ENCODE data around the gene RXFP1.

RXFP1 gene

GRCh38 chr4:158521484-158522088 is at the start of gene RXFP1:
Gene RXFP1 (plus strand): TSS chr4:158521882. CDS start chr4:158521977, 95 bp downstream.
- DNase-seq: no peak

GRCh38 chr4:158481811-158482210 is 39.9 kb upstream of the RXFP1 start:
- DNase-seq: no peak

- no peak for DNase-seq
These were observed 37.4 kb upstream of the RXFP1 start for GRCh38 chr4:158484173-158484885.

DNA sequence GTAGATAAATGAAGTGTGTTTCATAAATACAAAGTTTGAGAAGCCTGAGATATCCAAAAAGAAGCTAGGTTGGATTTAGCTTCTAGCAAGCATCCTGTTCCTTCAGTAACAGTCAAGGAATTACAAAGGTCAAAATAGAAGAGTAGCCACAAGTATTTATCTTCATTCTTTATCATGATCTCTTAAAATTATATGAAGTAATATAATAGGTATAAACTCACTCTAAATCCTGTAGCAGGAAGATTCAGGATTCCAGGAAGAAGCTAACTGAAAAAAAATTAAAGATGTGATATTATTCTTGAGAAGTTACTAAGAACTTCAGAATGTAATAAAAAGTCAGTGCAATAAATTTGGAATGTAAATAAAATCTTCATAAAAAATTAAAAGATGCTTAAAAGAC is 31.1 kb upstream of the RXFP1 start:
- DNase-seq: no peak

GRCh38 chr4:158492391-158492790 is 29.3 kb upstream of the RXFP1 start:
- DNase-seq: no peak

DNA sequence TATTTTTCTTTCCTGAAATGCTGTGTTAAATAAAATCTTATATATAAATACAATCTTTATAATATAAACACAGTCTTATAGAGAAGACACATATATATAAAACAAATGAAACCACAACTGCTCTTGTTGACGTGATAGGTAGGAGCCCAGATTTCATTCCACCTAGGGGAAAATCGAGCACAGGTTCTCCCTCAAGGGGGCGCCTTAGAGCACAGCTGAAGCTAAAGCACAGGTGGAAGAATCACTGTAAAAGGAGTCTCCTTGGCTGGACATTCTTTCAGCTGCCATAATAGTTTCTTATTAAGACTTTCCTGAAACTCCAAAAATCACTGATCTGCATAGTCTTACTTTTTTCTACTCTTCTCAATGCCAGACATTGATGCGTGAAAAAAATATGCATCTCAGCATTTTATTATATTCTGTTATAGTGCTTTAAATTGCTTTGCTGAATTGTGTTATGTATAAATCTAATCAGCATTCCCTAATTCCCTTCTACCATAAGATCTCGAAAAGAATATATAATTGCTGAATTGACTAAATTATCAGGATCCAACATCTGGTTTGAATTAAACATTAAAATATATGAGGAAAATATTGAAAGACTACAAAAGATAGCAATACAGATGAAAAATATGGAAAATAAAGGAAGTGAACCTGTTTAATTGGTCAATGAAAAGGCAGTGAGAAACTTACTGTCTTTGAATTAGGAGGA is 25.5 kb upstream of the RXFP1 start:
- DNase-seq: peak; percentile 32 to 47

DNA sequence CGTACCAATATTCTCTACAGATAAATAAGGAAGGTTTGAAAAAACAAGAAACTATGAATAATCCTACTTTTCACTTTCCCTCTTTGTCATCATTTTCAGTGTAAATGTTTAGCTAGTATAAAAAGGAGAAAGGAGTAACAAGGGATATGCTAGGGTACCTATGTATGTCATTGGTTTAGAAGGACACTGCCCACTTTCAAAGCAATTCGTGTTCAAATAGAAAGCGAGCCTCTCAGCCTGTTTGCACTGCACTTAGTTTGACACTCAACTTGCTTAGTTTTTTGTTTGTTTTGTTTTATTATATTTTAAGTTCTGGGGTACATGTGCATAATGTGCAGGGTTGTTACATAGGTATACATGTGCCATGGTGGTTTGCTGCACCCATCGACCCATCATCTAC is 21.6 kb upstream of the RXFP1 start:
- no peak for DNase-seq

GRCh38 chr4:158513256-158513655 is 8.4 kb upstream of the RXFP1 start:
- no peak for DNase-seq

GRCh38 chr4:158519226-158519625 is 2.5 kb upstream of the RXFP1 start:
- no peak for DNase-seq

GRCh38 chr4:158523990-158524535 is 2.4 kb downstream of the RXFP1 start:
- DNase-seq: no peak

GRCh38 chr4:158527516-158527915 is 5.8 kb downstream of the RXFP1 start:
- DNase-seq: no peak

DNA sequence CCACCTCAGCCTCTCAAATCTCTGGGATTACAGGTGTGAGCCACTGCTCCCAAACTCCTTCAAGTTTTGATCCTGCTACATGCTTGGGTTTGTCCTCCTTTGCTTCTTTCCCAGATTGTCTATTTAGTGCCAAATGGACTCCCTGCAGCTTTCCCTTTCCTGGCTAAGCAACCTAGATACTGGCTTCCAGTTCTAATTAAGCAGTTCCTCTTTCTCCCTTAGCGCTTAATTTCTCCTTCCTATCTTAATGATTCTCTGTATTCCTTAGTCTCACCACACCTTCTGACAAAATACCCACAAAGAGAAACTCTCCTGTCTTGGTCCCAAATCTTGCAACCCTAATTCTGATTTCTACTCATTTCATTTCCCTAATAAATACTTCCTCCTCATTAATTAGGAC is 7.8 kb downstream of the RXFP1 start:
- no peak for DNase-seq

DNA sequence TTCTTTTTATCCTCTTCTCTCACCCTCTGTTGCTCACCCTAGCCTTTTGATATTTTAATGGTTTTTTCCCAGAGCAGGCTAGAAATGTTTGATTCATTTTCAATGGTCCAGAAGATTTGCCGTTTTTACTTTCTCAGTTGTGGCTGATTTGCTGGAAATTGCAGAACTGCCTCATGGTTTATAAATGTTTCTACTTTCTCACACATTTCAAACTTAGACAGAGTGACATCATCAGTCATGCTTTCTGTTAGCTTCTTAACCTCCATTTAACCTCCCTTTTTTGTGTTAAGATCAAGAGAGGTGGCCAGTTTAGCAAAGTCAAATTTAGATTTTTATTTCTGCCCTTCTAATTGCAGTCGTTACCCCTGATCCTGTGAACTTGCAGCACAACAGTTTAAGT is 8.7 kb downstream of the RXFP1 start:
- no peak for DNase-seq

GRCh38 chr4:158530898-158531297 is 9.2 kb downstream of the RXFP1 start:
- DNase-seq: no peak

GRCh38 chr4:158532556-158533231 is 11.0 kb downstream of the RXFP1 start:
- no peak for DNase-seq

DNA sequence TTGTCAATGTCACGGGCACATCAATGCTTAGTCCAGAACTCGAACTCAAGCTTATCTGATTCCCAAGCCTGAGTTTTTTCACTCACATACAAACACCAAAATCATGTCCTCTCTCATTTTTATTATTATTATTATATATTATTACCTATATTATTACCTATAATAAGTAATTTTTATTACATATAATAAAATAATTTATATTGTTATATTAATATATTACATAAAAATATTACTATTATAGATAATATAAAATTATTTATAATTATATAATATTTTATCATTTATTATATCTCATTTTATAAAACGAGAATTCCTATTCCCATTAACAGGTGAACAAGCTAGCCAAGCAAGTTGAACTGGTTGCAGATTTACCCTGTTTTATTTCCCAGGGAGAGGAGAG is 13.0 kb downstream of the RXFP1 start:
- no peak for DNase-seq

DNA sequence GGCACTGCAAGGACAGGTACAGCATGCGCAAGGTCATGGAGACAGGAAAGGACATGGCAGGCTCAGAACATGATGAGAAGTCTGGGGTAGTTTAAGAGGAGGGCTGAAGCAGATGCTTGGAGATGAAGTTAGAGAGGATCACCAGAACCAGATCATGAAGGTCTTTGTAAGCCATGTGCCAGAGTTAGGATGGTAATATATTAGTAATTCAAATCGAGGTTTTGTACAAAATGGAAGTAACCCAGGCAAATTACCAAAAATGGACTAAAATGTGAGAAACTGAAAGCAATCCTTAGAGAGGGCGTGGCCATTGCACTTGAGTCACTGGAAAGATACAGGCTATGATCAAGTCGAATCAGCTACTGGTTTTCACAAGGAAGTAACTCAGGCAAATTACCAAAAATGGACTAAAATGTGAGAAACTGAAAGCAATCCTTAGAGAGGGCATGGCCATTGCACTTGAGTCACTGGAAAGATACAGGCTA is 13.5 kb downstream of the RXFP1 start:
- no peak for DNase-seq

DNA sequence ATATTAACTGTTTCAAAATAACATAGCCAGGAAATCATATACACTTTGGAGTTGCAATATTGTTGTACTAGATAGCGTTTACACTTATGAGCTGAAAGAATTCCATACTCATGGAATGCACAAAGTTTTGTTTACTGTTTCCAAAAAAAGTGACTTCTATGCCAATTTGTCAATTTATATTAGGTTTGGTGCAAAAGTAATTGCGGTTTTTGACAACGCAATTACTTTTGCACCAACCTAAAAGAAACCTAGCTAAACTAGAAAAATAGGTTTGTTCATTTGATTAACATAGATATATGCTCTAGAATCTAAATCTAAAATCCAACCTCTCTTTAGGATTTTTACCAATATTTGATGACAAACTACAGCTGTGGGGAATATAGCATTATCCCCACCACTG is 15.2 kb downstream of the RXFP1 start:
- DNase-seq: no peak

- DNase-seq: no peak
These were observed 16.5 kb downstream of the RXFP1 start for GRCh38 chr4:158538176-158538575.

DNA sequence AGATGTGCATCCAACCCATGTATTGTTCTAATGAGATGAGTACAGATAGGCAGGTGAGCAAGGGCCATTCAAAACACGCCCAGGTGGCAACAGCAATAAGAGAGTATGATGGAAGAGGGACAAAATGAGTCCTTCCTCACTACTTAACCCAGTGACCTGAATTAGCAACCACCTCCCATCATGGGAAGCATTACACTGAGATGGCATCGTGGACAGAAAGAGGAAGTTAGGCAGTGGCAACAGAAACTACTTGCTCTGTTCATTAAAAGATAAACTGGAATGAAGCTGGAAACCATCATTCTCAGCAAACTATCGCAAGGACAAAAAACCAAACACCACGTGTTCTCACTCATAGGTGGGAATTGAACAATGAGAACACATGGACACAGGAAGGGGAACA is 17.2 kb downstream of the RXFP1 start:
- DNase-seq: no peak

- DNase-seq: no peak
These were observed 18.6 kb downstream of the RXFP1 start for GRCh38 chr4:158540125-158540907.

- DNase-seq: no peak
These were observed 19.8 kb downstream of the RXFP1 start for GRCh38 chr4:158541506-158541905.
